Transverse colon (tissue), 4 donors: ENCODE data around the gene SPAG8.

Experiments used
- POLR2A ChIP-seq: fragments of 450-650 bp; IDR thresholded peaks from one replicate; pipeline ENCODE4 v1.6.1; 2016; ENCODE audit warnings: antibody characterized with exemption, mild to moderate bottlenecking, moderate library complexity
- POLR2AphosphoS5 ChIP-seq, 3 donors: sonication (generic); formaldehyde crosslinking; IDR thresholded peaks; one replicate each; pipeline ENCODE4 v1.6.1; 2016; ENCODE audit warnings: antibody characterized with exemption in 3 of 3
- TF ChIP-seq, protein P1 (sequence below), 5 experiments: fragments of 200-600 bp in 3 of 5; fragments of 450-650 bp in 2 of 5; sonication (generic) in 3 of 5; IDR thresholded peaks; 1 replicate in 2 of 5; 2 replicates in 3 of 5; pipeline ENCODE4 v1.5.1; 2016 to 2017; ENCODE audit warnings: antibody characterized with exemption in 5 of 5, inconsistent platforms in 3 of 5, mild to moderate bottlenecking in 2 of 5, moderate library complexity in 1 of 5

GRCh38 chr9:35811381-35812024 lies 559 bp downstream of the SPAG8 start:
- TF ChIP-seq, protein P1, sequence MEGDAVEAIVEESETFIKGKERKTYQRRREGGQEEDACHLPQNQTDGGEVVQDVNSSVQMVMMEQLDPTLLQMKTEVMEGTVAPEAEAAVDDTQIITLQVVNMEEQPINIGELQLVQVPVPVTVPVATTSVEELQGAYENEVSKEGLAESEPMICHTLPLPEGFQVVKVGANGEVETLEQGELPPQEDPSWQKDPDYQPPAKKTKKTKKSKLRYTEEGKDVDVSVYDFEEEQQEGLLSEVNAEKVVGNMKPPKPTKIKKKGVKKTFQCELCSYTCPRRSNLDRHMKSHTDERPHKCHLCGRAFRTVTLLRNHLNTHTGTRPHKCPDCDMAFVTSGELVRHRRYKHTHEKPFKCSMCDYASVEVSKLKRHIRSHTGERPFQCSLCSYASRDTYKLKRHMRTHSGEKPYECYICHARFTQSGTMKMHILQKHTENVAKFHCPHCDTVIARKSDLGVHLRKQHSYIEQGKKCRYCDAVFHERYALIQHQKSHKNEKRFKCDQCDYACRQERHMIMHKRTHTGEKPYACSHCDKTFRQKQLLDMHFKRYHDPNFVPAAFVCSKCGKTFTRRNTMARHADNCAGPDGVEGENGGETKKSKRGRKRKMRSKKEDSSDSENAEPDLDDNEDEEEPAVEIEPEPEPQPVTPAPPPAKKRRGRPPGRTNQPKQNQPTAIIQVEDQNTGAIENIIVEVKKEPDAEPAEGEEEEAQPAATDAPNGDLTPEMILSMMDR (IDR thresholded peaks at IDR 0.05), result no peak
- TF ChIP-seq POLR2A (no peak), POLR2AphosphoS5 (IDR thresholded peaks at IDR 0.05) (no peak)
